HG02884 (cell line): ENCODE data around the gene KTN1.
A peak's percentile ranks its signal among the peaks of the same experiment; 100 is the strongest.

ENCODE experiments used
- ATAC-seq: cut with Tn5 transposase; IDR thresholded peaks from one replicate; pipeline ENCODE4 v1.9.1; 2021; ENCODE audit warnings: mild to moderate bottlenecking, moderate library complexity; ENCODE audit not compliant: unreplicated experiment

The KTN1 gene

DNA sequence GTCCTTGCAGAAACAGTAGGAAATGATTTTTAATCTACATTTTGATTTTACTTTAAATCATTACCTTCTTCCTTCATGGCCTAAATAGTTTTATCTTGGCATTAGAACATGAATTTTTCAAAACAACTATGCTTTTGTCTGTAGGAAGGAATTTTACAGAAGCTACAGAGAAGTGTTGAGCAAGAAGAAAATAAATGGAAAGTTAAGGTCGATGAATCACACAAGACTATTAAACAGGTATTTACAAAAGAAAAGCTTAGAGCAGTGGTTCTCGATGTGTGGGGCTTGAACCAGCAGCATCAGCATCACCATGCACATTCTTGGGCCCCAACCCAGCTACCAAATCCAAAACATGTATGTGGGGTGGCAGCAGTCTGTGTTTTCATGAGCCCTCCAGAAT, 91.6 kb downstream of the KTN1 start:
- ATAC-seq = no peak

DNA sequence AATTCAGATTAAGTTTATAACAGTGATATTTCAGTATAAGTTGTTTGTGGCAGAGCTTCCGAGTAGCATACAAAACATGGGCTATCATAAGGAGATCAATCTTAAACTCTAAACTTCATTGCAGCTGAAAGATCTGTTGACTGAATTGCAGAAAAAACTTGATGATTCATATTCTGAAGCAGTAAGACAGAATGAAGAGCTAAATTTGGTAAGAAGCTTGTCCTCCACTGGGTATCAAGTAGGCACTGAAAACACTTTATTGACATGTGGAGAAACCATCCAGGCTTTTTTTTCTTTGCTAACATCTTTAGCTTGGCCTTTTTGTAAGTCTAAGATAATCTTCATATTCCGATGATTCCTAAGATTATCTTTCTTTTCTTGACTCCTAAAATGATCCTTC, 93.0 kb downstream of the KTN1 start:
- ATAC-seq = no peak

DNA sequence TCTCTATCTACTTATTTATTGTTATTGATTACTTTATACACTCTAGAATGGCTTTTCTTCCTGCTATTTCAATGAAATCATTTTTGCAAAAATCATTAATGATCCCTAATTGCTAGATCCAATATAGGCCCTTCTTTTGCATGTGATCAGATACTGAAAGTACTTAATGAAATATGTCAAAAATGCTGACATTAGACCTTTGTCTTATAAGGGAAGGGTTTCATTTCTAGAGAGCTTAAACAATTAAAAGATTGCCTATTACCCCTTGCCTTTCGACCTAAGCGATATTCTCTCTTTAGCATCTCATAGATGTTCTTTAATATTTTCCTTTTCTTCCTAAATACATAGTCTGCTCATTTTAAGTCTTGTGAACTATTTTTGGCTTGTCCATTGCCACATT, 101.1 kb downstream of the KTN1 start:
- no peak for ATAC-seq

DNA sequence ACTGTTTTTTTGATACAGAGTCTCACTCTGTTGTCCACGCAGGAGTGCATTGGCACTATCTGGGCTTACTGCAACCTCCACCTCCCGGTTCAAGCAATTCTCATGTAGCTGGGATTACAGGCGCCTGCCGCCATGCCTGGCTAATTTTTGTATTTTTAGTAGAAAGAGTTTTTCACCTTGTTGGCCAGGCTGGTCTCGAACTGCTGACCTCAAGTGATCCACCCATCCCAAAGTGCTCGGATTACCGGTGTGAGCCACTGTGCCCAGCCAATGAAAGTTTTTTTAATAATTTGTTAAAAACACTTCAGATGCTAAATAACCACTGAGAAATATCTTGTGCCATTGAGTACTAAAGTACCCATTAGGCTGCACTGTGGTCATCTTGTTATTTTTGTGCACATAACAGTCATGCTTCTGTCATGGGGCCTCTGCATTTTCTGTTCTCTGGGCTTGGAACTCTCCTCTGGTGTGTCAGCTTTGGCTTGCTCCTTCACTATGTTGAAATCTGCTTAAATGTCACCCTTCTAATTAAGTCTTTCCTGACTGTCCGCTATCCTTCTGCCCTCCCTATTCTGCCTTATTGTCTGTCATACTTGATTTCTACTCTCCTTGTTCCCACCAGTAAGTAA, 105.1 kb downstream of the KTN1 start:
- no peak for ATAC-seq

DNA sequence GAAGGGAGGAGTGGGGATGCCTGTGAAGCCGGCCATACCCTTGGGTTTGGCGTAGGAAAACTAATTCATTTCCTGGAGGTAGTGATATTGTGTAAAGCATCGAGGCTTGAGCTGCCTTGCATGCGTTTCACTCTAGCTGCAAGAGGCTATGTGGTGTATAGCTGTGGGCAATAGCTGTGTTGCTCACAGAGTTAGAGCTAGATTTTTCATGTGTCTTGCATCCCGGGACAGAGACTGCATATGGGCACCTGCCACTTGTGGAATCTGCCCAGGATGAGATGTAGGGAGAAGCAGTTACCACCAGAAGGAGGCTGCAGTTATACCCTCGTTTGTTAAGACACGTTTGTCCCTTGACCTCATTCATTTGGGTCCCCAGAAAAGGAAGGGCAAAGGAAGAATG, 106.7 kb downstream of the KTN1 start:
- ATAC-seq = no peak

DNA sequence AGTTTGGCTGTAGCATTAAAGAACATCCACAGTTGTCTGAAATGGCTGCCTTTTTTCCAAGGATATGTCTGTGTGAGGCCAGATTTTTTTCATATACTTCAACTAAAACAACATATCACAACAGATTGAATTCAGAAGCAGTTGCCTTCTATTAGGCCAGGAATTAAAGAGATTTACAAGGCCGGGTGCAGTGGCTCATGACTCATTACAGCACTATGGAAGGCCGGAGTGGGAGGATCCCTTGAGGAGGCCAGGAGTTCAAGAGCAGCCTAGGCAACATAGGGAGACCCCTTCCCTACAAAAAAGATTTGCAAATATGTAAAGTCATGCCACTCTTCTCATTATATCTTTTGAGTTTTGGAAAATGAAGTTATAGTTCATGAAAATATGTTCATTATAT, 108.6 kb downstream of the KTN1 start:
- ATAC-seq = no peak

DNA sequence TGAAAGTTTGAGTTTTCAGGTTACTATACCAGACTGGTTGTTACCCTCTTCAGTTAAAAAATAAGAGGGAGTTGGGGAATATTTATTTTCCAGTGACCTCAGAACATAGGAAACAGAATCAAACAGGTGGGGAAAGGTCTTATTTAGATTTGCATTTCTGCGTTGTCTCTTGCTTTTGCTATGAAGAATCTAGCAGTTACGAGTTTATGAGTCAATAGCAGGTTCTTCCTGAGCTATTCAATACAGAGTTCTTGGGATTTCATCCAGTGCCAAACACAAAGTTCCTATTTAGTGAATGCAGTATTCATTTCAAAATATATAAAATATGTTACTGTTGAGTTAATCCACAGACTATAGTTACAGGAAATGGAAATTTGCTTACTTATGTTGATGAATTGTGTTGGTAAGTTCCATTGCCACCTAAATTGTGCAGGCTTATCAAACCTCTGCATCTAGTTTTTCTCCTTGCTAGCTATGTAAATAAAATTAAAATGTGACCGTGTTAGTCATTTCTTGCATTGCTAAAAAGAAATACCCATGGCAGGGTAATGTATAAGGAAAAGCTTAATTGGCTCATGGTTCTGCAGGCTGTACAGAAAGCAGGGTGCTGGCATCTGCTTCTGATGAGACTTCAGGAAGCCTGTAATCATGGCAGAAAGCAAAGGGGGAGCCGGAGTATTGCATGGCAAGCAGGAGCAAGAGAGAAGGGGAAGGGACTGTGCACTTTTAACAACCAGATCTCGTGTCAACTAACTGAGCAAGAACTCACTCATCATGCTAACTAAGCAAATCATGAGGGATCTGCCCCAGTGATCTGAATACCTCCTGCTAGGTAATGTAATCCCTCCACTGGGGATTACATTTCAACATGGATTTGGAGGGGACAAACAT, 110.2 kb downstream of the KTN1 start:
- ATAC-seq = no peak

DNA sequence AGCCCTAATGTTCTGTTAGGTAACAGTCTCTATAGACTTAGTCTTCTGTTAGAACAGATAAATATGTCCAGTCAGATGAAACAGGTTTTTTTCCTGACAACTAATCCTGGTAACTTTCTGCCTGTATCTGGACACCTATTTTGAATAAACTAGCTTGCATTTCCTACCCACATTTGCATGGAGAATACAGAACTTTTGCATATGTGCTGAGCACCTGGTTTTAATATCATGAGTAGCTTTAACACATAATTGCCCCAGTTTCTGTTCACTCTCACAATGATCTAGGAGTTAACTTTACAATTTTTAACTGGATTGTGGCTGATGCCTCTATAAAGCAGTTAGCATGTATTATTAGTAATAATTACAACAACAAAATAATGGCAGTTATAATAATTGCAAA, 111.7 kb downstream of the KTN1 start:
- ATAC-seq = no peak

DNA sequence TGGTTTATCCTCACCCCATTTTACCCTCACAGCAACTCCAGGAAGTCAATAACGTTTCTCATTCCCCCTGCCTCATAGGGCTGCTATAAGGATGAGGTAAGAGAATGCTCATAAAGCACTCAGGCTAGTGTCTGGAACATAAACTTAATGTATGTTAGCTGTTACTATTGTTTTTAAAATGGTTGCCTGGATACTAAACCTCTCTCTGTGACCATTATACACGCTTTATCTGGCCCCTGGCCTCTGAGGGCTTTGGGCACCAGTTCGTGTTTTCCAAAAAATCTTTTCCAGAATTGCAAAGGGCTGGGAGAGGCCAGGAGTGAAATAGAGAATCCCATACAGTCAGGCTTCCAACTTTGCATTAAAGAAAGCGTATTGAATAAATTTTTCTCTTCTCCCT, 113.9 kb downstream of the KTN1 start:
- no peak for ATAC-seq

DNA sequence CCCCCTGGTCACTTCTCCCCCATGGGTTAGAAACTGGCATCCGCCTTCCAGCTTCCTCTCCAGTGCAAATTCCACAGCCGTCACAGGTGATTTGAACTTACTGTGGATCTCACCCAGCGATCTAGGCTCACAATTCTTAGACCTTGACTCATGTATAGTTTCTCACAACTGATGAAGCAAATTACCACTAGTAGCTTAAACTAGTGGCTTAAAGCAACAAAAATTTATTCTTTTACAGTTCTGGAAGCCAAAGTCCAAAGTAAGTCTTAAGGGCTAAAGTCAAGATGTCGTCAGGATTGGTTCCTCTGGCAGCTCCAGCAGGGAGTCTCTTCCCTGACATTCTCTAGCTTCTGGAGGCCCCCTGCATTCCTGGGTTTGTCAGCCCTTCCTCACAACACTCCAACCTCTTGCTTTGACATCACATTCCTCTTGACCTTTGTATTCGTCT, 117.4 kb downstream of the KTN1 start:
- no peak for ATAC-seq

DNA sequence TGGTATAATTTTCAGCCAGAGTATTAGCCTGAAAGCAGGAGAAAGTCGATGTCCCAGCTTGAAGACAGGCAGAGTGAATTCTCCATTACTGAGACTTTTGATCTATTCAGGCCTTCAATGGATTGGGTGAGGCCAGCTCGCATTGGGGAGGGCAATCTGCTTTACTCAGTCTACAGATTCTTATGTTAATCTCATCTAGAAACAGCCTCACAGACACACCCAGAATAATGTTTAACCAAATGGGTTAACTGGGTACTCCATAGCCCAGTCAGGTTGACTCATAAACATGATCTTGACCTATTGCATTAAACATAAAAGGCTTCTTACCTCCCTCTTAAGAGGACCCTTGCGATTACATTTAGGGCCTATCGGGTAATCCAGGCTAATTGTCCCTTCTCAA, 118.0 kb downstream of the KTN1 start:
- ATAC-seq = no peak

DNA sequence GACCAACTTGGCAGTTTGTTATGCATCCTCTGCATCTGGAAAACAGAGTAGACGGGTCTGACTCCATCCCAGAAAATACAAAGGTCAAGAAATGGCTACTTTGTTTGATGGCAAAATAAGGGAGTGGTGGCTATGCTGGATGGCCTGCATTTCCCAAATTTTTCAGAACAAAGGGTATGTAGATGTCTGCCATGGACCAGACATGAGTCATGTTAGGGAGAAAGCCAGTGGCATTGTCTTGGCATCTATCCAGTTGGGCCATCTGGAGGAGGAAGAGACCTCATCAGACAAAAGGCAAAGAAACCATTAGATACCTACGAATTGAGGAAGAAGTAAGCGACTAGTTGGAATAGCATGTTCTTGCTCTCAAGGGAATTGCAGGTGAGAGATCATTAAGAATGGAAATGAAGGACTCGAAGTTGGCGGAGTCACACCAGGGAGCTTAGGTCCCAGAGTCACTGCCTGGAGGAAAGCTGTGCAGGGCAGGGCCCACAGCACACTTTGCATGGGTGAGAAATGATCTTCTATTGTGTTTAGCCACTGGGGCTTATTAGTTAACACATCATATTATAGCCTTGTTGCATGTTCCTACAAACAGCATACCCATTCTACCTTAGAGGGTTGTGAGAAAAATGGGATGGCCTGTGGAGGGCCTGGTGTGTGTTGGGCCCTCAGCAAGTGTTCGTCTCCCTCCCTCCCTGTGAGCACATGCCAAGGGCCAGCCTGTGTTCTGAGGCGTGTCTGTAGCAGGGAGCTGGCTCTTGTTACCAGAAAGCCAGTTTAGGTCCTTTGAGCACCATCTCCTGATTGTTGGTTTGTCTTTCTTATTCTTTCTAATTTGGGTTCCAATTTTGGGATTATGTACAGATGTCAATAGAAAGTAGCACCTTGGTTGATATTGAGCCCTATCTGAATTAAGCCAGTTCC, 119.4 kb downstream of the KTN1 start:
- ATAC-seq = no peak

DNA sequence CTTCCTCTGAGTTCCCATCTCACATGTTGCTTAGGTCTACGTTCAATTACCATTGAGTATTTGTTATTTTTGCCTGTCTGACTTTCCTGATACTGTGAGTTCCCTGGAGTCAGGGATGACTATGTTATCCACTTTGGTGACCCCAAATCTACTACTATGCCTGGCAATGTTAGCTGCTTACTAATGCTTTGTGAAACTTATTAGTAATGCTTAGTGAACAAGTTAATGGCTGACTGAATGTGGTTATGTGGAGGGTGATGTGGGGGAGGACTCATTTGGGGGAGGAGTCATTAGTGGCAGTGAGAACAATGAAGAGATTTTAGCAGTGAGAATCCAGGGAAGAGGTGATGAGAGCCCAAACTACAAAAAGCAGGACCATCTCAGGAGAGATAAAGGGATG, 121.6 kb downstream of the KTN1 start:
- peak; percentile 99 for ATAC-seq

DNA sequence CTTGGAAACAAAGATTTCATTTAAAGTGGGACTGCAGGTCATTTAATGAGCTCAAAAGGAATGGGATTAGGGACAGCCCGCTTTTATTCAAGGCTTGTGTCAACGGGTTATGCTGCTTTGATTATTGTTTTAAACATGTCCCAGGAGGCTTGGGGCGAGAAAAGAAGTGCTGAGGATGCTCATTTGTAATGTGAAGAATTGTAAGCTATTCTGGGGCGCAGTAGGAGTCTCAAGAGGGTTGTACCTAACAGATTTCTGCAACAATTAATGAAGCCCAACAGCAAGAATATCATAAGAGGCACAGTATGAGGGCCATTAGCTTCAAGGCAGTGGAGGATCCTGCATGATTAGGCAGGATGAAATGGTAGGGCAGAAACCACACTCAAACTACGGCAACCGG, 122.5 kb downstream of the KTN1 start:
- ATAC-seq = no peak

DNA sequence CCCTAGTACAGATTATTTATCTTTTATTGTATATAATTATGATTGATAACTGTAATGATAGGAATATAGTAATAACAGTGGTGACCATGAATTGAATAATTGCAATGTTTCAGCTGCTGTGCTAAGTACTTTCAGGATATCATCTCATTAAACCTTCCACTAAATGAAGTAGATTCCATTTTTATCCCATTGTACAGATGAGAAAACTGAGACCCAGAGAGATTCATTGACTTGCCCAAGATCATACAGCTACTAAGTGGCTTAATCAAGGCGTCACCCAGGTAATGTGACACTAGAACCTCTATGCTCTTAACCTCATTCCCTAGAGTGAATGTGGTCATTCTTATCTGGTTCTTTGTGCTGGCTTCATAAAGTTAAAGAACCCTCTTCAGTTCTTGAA, 124.6 kb downstream of the KTN1 start:
- no peak for ATAC-seq

DNA sequence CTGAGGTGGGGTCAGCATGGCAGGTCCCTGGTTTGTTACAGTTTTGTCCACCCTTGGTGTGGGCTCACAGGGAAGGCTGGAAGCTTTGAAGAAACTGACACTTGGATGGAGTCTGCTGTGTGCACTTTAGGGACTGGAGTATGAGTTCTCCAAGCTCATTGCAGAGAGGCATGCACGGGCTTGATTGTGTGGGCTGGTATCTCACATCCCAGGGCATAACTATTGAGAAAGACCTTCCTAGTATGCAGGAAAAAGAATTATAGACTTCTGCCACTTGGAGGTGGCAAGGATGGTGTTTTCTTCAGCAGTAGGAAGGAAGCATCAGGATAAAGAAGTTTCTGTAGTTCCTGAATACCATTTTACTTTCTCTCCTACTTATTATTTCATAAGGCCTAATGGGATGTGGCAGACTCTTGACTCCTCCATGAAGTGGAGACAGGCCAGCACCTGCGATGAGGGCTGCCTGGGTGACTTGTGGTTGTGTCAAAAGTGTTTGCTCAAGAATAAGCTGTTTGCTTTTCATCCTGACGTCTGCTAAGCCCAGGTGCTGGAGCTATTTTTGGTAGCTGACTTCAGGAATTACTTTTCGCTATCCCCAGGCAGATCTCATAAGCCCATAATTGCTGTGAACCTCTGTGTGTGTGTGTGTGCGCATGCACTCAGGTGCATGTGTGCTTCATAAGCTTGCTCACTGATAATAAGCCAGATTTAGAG, 125.8 kb downstream of the KTN1 start:
- ATAC-seq = no peak

DNA sequence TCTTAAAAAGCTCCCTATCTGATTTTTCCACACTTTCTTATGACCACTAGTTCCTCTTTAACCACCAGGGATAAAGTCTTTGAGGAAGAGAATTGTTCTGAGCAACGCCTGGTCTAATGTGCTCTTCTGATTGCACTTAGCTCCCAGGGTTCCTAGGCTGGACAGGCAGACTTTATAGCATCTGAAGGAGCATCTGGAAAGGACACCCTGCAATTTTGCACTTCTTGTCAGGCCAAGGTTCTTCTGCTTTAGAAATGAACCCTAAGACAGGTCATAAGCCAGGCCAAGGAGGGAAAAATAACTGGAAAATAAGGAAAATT, 126.3 kb downstream of the KTN1 start:
- ATAC-seq = no peak

DNA sequence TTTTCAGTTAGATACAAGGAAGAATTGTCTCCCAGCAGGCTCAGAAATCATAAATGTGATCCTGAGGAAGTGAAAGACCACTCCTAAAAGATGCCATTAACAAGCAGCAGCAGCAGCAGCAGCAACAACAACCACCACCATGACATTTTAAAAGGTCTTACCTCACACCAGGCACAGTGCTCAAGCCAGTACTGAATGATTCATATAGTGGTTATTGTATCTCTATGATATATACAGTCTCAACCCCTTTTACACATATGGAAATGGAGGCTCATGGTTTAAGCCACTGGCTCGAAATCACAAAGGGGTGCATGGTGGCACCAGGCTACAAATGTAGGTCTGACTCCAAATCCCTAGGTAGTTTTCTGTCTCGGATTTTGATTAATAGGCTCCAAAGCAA, 126.9 kb downstream of the KTN1 start:
- ATAC-seq = no peak

DNA sequence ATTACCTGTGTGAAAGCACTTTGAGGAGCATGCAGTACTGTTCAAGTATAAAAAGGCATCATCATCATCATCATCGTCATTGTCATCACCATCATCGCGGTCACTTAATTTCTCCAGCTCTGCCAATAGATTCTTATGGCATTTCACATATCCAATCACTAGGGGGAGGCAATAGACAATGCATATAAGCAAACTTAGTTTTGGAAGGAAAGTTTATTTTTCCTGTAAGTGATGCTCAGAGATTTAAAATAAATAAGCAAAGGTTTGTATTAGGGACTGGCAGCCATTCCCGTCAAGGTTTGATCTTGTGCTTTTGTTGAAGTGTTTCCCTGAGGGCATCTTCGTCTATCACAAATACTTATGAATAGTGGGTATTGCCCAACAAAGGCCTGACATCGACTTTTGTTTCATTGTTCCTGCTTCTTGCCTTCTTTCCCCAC, 127.4 kb downstream of the KTN1 start:
- ATAC-seq = no peak

DNA sequence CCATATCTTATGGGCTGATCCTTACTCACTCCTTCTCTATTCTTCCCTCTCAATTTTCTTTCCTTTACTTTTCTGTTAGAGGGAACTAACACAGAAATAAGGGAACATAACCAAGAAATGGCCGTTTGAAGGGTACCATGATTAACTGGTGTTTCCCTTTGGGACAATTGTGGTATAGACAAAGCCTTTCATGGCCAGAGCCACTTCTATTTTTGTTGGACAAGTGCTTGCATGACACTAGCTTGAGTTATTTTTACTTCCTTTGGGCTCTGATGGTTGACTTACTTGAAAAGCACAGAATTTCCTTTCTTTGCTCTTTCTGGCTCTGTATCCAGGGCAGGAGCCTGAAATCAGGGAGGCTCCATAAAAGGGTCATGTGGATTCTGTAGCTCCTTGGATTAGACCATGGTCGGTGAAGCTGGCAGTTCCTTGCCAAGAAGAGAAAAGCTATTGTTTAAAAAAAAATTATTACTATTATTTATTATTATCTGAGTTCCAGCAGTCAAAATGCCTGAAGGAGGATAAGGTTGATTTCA, 130.6 kb downstream of the KTN1 start:
- ATAC-seq = no peak
